HEK293 (cell line): ENCODE data around the gene CARMIL3.

Experiments
- BCL11A ChIP-seq: fragments of 450-650 bp; formaldehyde crosslinking; IDR thresholded peaks from 2 replicates; pipeline ENCODE4 v1.5.1; 2016; ENCODE audit warnings: low read depth, missing biosample characterization, missing genetic modification characterization
- ZBTB7A ChIP-seq: fragments of 450-650 bp; formaldehyde crosslinking; IDR thresholded peaks from 2 replicates; pipeline ENCODE4 v1.5.1; 2016; ENCODE audit warnings: low read depth, missing biosample characterization, missing genetic modification characterization
- ZFP37 ChIP-seq: fragments of 450-650 bp; formaldehyde crosslinking; IDR thresholded peaks from 2 replicates; pipeline ENCODE4 v1.5.1; 2016; ENCODE audit warnings: missing biosample characterization, missing genetic modification characterization
- ZNF10 ChIP-seq: fragments of 450-650 bp; formaldehyde crosslinking; IDR thresholded peaks from 2 replicates; pipeline ENCODE4 v1.5.1; 2017; ENCODE audit warnings: missing biosample characterization, missing genetic modification characterization
- ZNF19 ChIP-seq: fragments of 450-650 bp; formaldehyde crosslinking; IDR thresholded peaks from 2 replicates; pipeline ENCODE4; 2016; ENCODE audit warnings: missing biosample characterization, missing genetic modification characterization, low read depth
- ZNF23 ChIP-seq: fragments of 450-650 bp; formaldehyde crosslinking; IDR thresholded peaks from 2 replicates; pipeline ENCODE4 v1.5.1; 2016; ENCODE audit warnings: missing biosample characterization, missing genetic modification characterization, borderline replicate concordance
- ZNF324 ChIP-seq: fragments of 450-650 bp; formaldehyde crosslinking; IDR thresholded peaks from 2 replicates; pipeline ENCODE4 v1.5.1; 2016; ENCODE audit warnings: missing biosample characterization, missing genetic modification characterization
- ZNF341 ChIP-seq: fragments of 450-650 bp; formaldehyde crosslinking; IDR thresholded peaks from 2 replicates; pipeline ENCODE4; 2016; ENCODE audit warnings: low read depth, missing biosample characterization, missing genetic modification characterization
- ZNF48 ChIP-seq: fragments of 450-650 bp; formaldehyde crosslinking; IDR thresholded peaks from 2 replicates; pipeline ENCODE4 v1.5.1; 2016; ENCODE audit warnings: missing biosample characterization, missing genetic modification characterization
- ZNF555 ChIP-seq: fragments of 450-650 bp; formaldehyde crosslinking; conservative IDR thresholded peaks from 2 replicates; pipeline ENCODE4 v1.5.1; 2017; ENCODE audit warnings: missing biosample characterization, mild to moderate bottlenecking, missing genetic modification characterization, inconsistent platforms
- ZNF624 ChIP-seq: fragments of 450-650 bp; formaldehyde crosslinking; IDR thresholded peaks from 2 replicates; pipeline ENCODE4 v1.5.1; 2017; ENCODE audit warnings: missing biosample characterization, missing genetic modification characterization
- ZNF654 ChIP-seq: fragments of 450-650 bp; formaldehyde crosslinking; IDR thresholded peaks from 2 replicates; pipeline ENCODE4 v1.5.1; 2016; ENCODE audit warnings: low read depth, missing biosample characterization, missing genetic modification characterization
- ZNF677 ChIP-seq: fragments of 450-650 bp; IDR thresholded peaks from 2 replicates; pipeline ENCODE4 v1.5.0; 2018; ENCODE audit warnings: missing biosample characterization, mild to moderate bottlenecking, missing genetic modification characterization, moderate library complexity
- ZNF785 ChIP-seq: fragments of 450-650 bp; formaldehyde crosslinking; IDR thresholded peaks from 2 replicates; pipeline ENCODE4 v1.5.1; 2016; ENCODE audit warnings: missing biosample characterization, missing genetic modification characterization
- TF ChIP-seq, protein P1 (sequence below): fragments of 450-650 bp; formaldehyde crosslinking; IDR thresholded peaks from 2 replicates; pipeline ENCODE4 v1.5.1; 2016; ENCODE audit warnings: missing biosample characterization, missing genetic modification characterization
- TF ChIP-seq, protein P2 (sequence below): fragments of 450-650 bp; formaldehyde crosslinking; IDR thresholded peaks from 2 replicates; pipeline ENCODE4 v1.5.1; 2017; ENCODE audit warnings: missing biosample characterization, missing genetic modification characterization
- TF ChIP-seq, protein P3 (sequence below): fragments of 450-650 bp; formaldehyde crosslinking; IDR thresholded peaks from 2 replicates; pipeline ENCODE4 v1.5.1; 2016; ENCODE audit warnings: missing biosample characterization, missing genetic modification characterization
- TF ChIP-seq, protein P4 (sequence below): fragments of 450-650 bp; formaldehyde crosslinking; IDR thresholded peaks from 2 replicates; pipeline ENCODE4 v1.5.1; 2016; ENCODE audit warnings: missing biosample characterization, missing genetic modification characterization
- TF ChIP-seq, protein P5 (sequence below): fragments of 450-650 bp; formaldehyde crosslinking; IDR thresholded peaks from 2 replicates; pipeline ENCODE4 v1.5.1; 2016; ENCODE audit warnings: missing biosample characterization, missing genetic modification characterization
- TF ChIP-seq, protein P6 (sequence below): fragments of 450-650 bp; formaldehyde crosslinking; IDR thresholded peaks from 2 replicates; pipeline ENCODE4 v1.5.1; 2016; ENCODE audit warnings: missing biosample characterization, missing genetic modification characterization
- TF ChIP-seq, protein P7 (sequence below): fragments of 450-650 bp; formaldehyde crosslinking; IDR thresholded peaks from 2 replicates; pipeline ENCODE4 v1.5.1; 2016; ENCODE audit warnings: missing biosample characterization, missing genetic modification characterization
- TF ChIP-seq, protein P8 (sequence below): fragments of 450-650 bp; IDR thresholded peaks from 2 replicates; pipeline ENCODE4 v1.5.1; 2018; ENCODE audit warnings: missing biosample characterization, missing genetic modification characterization
- TF ChIP-seq, protein P9 (sequence below): fragments of 450-650 bp; formaldehyde crosslinking; IDR thresholded peaks from 2 replicates; pipeline ENCODE4 v1.5.1; 2017; ENCODE audit warnings: missing biosample characterization, missing genetic modification characterization

The CARMIL3 gene

DNA sequence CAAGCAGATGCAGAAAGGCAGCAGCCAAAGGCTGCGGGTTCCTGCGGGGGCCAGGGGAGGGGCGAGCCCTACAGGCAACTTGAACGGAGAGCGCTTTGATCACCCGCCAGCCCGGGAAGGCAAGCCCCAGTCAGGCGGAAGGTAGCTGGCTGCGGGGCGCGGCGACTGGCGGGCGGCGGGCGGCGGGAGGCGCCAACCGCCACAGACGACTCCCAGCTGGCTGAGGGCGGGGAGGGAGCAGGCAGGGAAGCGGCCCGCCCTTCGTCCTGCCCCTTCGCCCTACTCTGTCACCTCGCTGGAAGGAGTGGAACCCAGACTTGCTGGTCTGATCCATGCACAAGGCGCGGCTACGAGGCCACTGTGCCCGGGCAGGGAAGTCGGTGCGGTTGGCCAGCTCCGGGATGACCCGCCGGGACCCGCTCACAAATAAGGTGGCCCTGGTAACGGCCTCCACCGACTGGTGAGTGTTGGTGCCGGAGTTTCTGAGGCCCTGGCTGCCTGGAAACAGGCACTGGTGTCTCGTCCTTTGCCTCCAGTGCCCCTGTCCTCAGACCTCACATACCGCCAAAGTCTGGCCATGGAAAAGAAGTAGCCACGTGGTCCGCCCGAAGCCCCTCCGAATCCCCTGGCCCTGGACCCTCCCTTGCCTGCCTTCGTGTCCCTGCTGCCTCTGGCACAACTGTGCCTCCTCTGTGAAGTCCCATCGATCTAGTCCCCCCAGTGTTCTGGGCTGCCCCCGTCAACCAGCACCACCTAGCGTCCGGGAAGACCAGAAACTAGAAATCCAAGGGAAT is 15.4 kb upstream of the CARMIL3 start (continued):
- TF ChIP-seq, protein P1, sequence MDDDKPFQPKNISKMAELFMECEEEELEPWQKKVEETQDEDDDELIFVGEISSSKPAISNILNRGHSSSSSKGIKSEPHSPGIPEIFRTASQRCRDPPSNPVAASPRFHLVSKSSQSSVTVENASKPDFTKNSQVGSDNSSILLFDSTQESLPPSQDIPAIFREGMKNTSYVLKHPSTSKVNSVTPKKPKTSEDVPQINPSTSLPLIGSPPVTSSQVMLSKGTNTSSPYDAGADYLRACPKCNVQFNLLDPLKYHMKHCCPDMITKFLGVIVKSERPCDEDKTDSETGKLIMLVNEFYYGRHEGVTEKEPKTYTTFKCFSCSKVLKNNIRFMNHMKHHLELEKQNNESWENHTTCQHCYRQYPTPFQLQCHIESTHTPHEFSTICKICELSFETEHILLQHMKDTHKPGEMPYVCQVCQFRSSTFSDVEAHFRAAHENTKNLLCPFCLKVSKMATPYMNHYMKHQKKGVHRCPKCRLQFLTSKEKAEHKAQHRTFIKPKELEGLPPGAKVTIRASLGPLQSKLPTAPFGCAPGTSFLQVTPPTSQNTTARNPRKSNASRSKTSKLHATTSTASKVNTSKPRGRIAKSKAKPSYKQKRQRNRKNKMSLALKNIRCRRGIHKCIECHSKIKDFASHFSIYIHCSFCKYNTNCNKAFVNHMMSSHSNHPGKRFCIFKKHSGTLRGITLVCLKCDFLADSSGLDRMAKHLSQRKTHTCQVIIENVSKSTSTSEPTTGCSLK (tag by site-specific recombination), result no peak
- TF ChIP-seq ZFP37 (peak; percentile 64; the same call in 1 of the 2 replicates), ZNF624 (no peak), ZBTB7A (tag by site-specific recombination) (peak; percentile 35; the same call in 1 of the 2 replicates), ZNF10 (tag by site-specific recombination) (peak; percentile 46; the same call in 1 of the 2 replicates), ZNF555 (tag by site-specific recombination) (no peak), ZNF654 (peak; percentile 40), ZNF677 (no peak), ZNF48 (tag by site-specific recombination) (no peak), ZNF785 (tag by site-specific recombination) (peak; percentile 69; the same call in 1 of the 2 replicates), ZNF324 (peak; percentile 57), ZNF19 (tag by site-specific recombination) (no peak), BCL11A (tag by site-specific recombination) (no peak), ZNF23 (tag by site-specific recombination) (no peak), ZNF341 (tag by site-specific recombination) (peak; percentile 71)
- TF ChIP-seq, protein P2, sequence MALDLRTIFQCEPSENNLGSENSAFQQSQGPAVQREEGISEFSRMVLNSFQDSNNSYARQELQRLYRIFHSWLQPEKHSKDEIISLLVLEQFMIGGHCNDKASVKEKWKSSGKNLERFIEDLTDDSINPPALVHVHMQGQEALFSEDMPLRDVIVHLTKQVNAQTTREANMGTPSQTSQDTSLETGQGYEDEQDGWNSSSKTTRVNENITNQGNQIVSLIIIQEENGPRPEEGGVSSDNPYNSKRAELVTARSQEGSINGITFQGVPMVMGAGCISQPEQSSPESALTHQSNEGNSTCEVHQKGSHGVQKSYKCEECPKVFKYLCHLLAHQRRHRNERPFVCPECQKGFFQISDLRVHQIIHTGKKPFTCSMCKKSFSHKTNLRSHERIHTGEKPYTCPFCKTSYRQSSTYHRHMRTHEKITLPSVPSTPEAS (tag by site-specific recombination), result peak; percentile 49
- TF ChIP-seq, protein P3, sequence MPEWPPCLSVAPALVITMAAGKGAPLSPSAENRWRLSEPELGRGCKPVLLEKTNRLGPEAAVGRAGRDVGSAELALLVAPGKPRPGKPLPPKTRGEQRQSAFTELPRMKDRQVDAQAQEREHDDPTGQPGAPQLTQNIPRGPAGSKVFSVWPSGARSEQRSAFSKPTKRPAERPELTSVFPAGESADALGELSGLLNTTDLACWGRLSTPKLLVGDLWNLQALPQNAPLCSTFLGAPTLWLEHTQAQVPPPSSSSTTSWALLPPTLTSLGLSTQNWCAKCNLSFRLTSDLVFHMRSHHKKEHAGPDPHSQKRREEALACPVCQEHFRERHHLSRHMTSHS (tag by site-specific recombination), result no peak
- TF ChIP-seq, protein P4, sequence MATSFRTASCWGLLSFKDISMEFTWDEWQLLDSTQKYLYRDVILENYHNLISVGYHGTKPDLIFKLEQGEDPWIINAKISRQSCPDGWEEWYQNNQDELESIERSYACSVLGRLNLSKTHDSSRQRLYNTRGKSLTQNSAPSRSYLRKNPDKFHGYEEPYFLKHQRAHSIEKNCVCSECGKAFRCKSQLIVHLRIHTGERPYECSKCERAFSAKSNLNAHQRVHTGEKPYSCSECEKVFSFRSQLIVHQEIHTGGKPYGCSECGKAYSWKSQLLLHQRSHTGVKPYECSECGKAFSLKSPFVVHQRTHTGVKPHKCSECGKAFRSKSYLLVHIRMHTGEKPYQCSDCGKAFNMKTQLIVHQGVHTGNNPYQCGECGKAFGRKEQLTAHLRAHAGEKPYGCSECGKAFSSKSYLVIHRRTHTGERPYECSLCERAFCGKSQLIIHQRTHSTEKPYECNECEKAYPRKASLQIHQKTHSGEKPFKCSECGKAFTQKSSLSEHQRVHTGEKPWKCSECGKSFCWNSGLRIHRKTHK, result no peak
- TF ChIP-seq, protein P5, sequence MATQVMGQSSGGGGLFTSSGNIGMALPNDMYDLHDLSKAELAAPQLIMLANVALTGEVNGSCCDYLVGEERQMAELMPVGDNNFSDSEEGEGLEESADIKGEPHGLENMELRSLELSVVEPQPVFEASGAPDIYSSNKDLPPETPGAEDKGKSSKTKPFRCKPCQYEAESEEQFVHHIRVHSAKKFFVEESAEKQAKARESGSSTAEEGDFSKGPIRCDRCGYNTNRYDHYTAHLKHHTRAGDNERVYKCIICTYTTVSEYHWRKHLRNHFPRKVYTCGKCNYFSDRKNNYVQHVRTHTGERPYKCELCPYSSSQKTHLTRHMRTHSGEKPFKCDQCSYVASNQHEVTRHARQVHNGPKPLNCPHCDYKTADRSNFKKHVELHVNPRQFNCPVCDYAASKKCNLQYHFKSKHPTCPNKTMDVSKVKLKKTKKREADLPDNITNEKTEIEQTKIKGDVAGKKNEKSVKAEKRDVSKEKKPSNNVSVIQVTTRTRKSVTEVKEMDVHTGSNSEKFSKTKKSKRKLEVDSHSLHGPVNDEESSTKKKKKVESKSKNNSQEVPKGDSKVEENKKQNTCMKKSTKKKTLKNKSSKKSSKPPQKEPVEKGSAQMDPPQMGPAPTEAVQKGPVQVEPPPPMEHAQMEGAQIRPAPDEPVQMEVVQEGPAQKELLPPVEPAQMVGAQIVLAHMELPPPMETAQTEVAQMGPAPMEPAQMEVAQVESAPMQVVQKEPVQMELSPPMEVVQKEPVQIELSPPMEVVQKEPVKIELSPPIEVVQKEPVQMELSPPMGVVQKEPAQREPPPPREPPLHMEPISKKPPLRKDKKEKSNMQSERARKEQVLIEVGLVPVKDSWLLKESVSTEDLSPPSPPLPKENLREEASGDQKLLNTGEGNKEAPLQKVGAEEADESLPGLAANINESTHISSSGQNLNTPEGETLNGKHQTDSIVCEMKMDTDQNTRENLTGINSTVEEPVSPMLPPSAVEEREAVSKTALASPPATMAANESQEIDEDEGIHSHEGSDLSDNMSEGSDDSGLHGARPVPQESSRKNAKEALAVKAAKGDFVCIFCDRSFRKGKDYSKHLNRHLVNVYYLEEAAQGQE, result no peak
- TF ChIP-seq, protein P6, sequence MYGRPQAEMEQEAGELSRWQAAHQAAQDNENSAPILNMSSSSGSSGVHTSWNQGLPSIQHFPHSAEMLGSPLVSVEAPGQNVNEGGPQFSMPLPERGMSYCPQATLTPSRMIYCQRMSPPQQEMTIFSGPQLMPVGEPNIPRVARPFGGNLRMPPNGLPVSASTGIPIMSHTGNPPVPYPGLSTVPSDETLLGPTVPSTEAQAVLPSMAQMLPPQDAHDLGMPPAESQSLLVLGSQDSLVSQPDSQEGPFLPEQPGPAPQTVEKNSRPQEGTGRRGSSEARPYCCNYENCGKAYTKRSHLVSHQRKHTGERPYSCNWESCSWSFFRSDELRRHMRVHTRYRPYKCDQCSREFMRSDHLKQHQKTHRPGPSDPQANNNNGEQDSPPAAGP (tag by site-specific recombination), result peak; percentile 85
- TF ChIP-seq, protein P7, sequence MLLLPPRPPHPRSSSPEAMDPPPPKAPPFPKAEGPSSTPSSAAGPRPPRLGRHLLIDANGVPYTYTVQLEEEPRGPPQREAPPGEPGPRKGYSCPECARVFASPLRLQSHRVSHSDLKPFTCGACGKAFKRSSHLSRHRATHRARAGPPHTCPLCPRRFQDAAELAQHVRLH (tag by site-specific recombination), result no peak
- TF ChIP-seq, protein P8, sequence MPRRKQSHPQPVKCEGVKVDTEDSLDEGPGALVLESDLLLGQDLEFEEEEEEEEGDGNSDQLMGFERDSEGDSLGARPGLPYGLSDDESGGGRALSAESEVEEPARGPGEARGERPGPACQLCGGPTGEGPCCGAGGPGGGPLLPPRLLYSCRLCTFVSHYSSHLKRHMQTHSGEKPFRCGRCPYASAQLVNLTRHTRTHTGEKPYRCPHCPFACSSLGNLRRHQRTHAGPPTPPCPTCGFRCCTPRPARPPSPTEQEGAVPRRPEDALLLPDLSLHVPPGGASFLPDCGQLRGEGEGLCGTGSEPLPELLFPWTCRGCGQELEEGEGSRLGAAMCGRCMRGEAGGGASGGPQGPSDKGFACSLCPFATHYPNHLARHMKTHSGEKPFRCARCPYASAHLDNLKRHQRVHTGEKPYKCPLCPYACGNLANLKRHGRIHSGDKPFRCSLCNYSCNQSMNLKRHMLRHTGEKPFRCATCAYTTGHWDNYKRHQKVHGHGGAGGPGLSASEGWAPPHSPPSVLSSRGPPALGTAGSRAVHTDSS (tag by site-specific recombination), result no peak
- TF ChIP-seq, protein P9, sequence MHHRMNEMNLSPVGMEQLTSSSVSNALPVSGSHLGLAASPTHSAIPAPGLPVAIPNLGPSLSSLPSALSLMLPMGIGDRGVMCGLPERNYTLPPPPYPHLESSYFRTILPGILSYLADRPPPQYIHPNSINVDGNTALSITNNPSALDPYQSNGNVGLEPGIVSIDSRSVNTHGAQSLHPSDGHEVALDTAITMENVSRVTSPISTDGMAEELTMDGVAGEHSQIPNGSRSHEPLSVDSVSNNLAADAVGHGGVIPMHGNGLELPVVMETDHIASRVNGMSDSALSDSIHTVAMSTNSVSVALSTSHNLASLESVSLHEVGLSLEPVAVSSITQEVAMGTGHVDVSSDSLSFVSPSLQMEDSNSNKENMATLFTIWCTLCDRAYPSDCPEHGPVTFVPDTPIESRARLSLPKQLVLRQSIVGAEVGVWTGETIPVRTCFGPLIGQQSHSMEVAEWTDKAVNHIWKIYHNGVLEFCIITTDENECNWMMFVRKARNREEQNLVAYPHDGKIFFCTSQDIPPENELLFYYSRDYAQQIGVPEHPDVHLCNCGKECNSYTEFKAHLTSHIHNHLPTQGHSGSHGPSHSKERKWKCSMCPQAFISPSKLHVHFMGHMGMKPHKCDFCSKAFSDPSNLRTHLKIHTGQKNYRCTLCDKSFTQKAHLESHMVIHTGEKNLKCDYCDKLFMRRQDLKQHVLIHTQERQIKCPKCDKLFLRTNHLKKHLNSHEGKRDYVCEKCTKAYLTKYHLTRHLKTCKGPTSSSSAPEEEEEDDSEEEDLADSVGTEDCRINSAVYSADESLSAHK (tag by site-specific recombination), result peak; percentile 80
